IPS DF 19.7 (cell line): ENCODE data around the gene GCNT2.
"Not testable (repeated sequence)": the region's sequence is repeated elsewhere in the genome, so short reads cannot be mapped to it uniquely, and the experiment has no call there.

Experiments
- DNase-seq: peaks from one replicate; pipeline ENCODE4 v3.0.0-alpha.2; 2013; ENCODE audit warnings: low read depth, low spot score

Gene GCNT2

DNA sequence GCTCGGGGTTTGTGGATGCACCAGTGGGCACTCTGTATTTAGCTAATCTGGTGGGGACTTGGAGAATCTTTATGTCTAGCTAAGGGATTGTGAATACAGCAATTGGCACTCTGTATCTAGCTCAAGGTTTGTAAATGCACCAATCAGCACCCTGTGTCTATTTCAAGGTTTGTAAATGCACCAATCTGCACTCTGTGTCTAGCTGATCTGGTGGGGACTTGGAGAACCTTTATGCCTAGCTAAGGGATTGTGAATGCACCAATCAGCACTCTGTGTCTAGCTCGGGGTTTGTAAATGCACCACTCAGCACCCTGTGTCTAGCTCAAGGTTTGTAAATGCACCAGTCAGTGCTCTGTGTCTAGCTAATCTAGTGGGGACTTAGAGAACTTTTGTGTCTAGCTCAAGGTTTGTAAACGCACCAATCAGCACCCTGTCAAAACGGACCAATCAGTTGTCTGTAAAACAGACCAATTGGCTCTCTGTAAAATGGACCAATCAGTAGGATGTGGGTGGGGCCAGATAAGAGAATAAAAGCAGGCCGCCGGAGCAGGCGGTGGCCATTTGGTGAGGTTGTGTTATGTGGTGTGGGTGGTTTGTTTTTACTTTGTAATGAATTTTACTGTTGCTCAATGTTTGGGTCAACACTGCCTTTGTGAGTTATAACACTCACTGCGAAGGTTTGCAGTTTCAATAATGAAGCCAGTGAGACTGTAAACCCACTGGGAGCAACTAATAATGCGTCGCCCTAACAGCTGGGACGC is 139.5 kb downstream of the GCNT2 start:
- DNase-seq: not testable (repeated sequence)

DNA sequence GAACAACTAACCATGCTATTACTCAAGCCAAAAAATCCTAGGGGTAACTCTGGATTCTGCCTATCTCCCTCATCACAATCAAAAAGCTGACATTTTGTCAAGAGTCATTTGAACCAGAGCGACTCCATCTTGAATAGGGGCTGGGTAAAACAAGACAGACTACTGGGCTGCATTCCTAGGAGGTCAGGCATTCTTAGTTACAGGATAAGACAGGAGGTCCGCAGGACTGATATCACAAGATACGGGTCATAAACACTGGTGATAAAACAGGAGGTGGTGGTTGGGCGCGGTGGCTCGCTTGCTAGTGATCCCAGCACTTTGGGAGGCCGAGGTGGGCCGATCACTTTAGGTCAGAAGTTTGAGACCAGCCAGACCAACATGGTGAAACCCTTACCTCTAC is 141.1 kb downstream of the GCNT2 start:
- no peak for DNase-seq

DNA sequence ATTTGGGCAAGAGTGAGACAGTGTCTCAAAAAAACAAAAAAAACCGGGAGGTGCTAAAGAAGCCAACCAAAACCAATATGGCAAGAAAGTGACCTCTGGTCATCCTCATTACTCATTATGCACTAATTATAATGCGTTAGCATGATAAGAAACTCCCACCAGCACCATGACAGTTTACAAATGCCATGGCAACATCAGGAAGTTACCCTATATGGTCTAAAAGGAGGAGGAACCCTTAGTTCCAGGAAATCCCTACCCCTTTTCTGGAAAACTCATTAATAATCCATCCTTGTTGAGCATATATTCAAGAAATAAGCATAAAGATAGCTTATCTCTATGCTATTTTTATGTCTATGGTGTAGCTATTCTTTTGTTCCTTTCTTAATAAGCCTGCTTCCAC is 141.6 kb downstream of the GCNT2 start:
- no peak for DNase-seq

DNA sequence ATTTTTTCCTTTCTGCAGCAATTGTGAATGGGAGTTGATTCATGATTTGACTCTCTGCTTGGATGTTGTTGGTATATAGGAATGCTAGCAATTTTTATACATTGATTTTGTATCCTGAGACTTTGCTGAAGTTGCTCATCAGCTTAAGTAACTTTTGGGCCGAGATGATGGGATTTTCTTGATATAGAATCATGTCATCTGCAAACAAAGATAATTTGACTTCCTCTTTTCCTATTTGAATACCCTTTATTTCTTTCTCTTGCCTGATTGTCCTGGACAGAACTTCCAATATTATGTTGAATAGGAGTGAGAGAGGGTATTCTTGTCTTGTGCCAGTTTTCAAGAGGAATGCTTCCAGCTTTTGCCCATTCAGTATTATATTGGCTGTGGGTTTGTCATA is 144.4 kb downstream of the GCNT2 start:
- DNase-seq: not testable (repeated sequence)

DNA sequence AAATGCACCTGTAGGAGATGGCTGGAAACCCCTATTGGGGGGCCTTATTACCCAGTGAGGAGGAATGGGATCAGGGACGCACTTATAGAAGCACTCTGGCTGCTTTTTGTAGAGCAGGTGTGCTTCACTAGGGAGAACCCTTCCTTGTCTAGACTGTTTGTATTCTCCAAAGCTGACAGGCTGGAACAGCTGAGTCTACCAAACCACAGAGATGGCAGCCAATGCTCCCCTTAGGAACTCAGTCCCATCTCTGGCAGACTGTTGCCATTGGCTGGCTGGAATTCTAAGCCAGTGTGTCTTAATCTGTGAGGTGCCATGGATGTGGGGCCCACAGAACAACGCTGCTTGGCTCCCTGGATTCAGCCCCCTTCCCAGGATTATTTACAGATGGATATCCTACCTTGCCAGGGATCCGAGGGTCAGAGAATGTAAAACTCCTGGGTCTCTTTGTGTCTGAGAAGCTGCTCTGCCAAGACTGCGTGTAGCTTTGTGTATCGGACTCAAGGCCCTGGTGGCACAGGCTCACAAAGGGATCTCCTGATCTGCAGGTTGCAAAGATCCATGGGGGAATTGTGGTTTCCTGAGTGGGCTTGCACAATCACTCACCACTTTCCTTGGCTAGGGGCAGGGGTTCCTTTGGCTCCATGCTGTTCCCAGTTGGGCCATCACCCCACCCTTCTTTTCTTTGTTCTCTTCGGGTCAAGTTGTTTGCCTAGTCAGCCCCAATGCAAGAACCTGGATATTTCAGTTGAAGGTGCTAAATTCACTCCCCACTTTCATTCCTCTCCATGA is 147.2 kb downstream of the GCNT2 start:
- DNase-seq: no peak

DNA sequence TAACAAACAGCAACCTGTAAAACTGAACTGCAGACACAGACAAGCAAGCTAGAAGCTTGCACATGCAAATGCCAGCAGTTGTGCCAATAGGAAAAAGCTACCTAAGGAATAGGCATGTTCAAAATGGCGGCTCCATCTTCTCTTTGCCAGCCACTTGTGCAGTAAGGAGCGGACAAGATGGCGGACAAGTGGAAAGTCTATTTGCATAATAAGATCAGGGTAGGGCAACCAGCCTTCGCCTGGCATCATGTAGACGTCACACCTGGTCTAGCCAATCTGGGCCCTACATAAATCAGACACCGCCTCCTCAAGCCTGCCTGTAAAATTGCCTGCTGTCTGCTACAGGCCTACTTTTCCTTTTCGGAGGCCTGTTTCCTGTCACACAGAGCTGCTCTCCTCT is 155.3 kb downstream of the GCNT2 start:
- DNase-seq: no peak

DNA sequence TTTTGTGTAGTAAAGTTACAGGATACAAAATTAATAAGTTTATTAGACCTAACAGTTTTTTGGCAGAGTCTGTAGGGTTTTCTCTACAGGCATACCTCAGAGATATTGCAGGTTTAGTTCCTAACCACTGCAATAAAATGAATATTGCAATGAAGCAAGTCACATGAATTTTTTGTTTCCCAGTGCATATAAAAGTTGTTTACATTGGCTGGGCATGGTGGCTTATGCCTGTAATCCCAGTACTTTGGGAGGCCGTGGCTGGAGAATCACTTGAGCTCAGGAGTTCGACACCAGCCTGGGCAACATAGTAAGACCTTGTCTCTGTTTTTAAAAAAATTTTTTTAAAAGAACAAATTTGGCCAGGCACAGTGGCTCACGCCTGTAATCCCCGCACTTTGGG is 157.3 kb downstream of the GCNT2 start:
- no peak for DNase-seq
